Adrenal gland (tissue), 5 donors: Measurements from ENCODE around the gene SVIL.

Experiments
- CTCF ChIP-seq, 6 experiments: fragments of 450-650 bp in 4 of 6; fragments of 200-600 bp in 2 of 6; sonication (generic) in 1 of 6; IDR thresholded peaks; 1 replicate in 5 of 6; 2 replicates in 1 of 6; pipeline versions ENCODE4 v1.5.1 to v1.8.0; 2016 to 2021; ENCODE audit warnings: antibody characterized with exemption in 6 of 6, mild to moderate bottlenecking in 2 of 6, moderate library complexity in 1 of 6
- POLR2A ChIP-seq, 2 donors: fragments of 450-650 bp; IDR thresholded peaks; one replicate each; pipeline ENCODE4 v1.6.1; 2017; ENCODE audit warnings: antibody characterized with exemption in 2 of 2, mild to moderate bottlenecking in 2 of 2, moderate library complexity in 1 of 2
- donor health status: DM: no; HTN: no; CAD: no.

- no peak for TF ChIP-seq CTCF (IDR thresholded peaks at IDR 0.05)
- no peak for TF ChIP-seq POLR2A (IDR thresholded peaks at IDR 0.05)
Measured at GRCh38 chr10:29671968-29672367, 37.2 kb upstream of the SVIL start.
